HepG2 (cell line): ENCODE data around the gene RHBDD1. TPM values are rescaled to one million over a fixed set of nuclear protein-coding genes. Genes with fewer than 3 reads are reported as not detected.
A peak's percentile ranks its signal among the peaks of the same experiment; 100 is the strongest.

Experiments
- ATAC-seq: fragments of 200-7000 bp; cut with Tn5 transposase; 3 replicates; pipeline ENCODE4 v1.9.1; 2020; ENCODE audit warnings: mild to moderate bottlenecking, moderate library complexity
- BruUV-seq: library from RNA; stranded (reverse); fragments of 400-500 nt; replicated peaks from 2 replicates; lab custom pipeline; 2021; lab: Mats Ljungman, UMichigan
- CTCF ChIA-PET: fragments of 300-600 bp; formaldehyde crosslinking; extraction: SDS; loops from one replicate; lab custom pipeline; 2021; ENCODE audit warnings: low total read pairs, inconsistent platforms, low intra/inter-chr PET ratio; lab: Yijun Ruan, JAX
- POLR2A ChIA-PET: fragments of 350-600 bp; sonication (Branson Sonifier 250); formaldehyde crosslinking; loops from one replicate; lab custom pipeline; 2020; ENCODE audit warnings: antibody characterized with exemption, inconsistent platforms; lab: Yijun Ruan, JAX
- DNase-seq: peaks from one replicate; pipeline ENCODE4 v3.0.0-alpha.2; 2015; ENCODE audit warnings: low spot score
- FAIRE-seq: peaks from 3 replicates; lab custom pipeline; 2011; peaks lifted over from hg19 to GRCh38; lab: Jason Lieb, UNC
- H2AFZ ChIP-seq: one replicate; pipeline ENCODE4 v1.6.1; 2011; ENCODE audit warnings: low read length, inconsistent platforms
- H3K27ac ChIP-seq: fragments of 300-600 bp; 3 replicates; pipeline ENCODE4 v1.8.0; 2011; ENCODE audit warnings: mixed run types, mild to moderate bottlenecking, mixed read lengths, low read length, inconsistent platforms; ENCODE audit not compliant: insufficient read depth; ENCODE audit errors: extremely low read length
- H3K27me3 ChIP-seq, 2 experiments: fragments of 200-600 bp in 1 of 2; 2 replicates in 1 of 2; 3 replicates in 1 of 2; pipeline versions ENCODE4 v1.6.0 to v1.8.0; 2011; ENCODE audit warnings: low read length in 2 of 2, mild to moderate bottlenecking in 2 of 2, moderate library complexity in 2 of 2, inconsistent platforms in 1 of 2; ENCODE audit not compliant: insufficient read depth in 2 of 2, control insufficient read depth in 1 of 2
- H3K36me3 ChIP-seq, 2 experiments: fragments of 200-600 bp in 1 of 2; replicated peaks in 1 of 2; 2 replicates in 1 of 2; 3 replicates in 1 of 2; pipeline versions ENCODE4 v1.5.1 to v1.8.0; 2011; ENCODE audit warnings: low read length in 2 of 2, inconsistent platforms in 1 of 2; ENCODE audit not compliant: insufficient read depth in 2 of 2, control insufficient read depth in 1 of 2
- H3K4me1 ChIP-seq: 2 replicates; pipeline ENCODE4 v1.5.1; 2012; ENCODE audit warnings: low read length, inconsistent platforms; ENCODE audit not compliant: insufficient read depth
- H3K4me2 ChIP-seq: 2 replicates; pipeline ENCODE4 v1.6.0; 2011; ENCODE audit warnings: low read depth, low read length, inconsistent platforms
- H3K4me3 ChIP-seq, 3 experiments: fragments of 200-600 bp in 1 of 3; sonication (generic), shearing (Covaris generic) in 1 of 3; replicated peaks in 1 of 3; 2 replicates each; pipeline ENCODE4 v1.5.1; 2011 to 2016; ENCODE audit warnings: low read length in 3 of 3, inconsistent platforms in 2 of 3, low read depth in 2 of 3, mild to moderate bottlenecking in 2 of 3, control low read depth in 1 of 3, mixed read lengths in 1 of 3; ENCODE audit not compliant: insufficient read depth in 1 of 3
- H3K79me2 ChIP-seq: one replicate; pipeline ENCODE4 v1.6.1; 2011; ENCODE audit warnings: low read length, inconsistent platforms; ENCODE audit not compliant: insufficient read depth
- H3K9ac ChIP-seq: 2 replicates; pipeline ENCODE4 v1.6.0; 2011; ENCODE audit warnings: mild to moderate bottlenecking, low read depth, low read length, inconsistent platforms; ENCODE audit not compliant: insufficient read depth
- H3K9me3 ChIP-seq: 2 replicates; pipeline ENCODE4 v1.5.1; 2012; ENCODE audit warnings: mild to moderate bottlenecking, low read length
- H4K20me1 ChIP-seq: 2 replicates; pipeline ENCODE4 v1.6.0; 2011; ENCODE audit warnings: inconsistent platforms, mild to moderate bottlenecking, low read length, moderate library complexity; ENCODE audit not compliant: insufficient read depth
- CREB1 ChIP-seq, 2 experiments: fragments of 450-650 bp in 1 of 2; IDR thresholded peaks; 2 replicates each; pipeline ENCODE4 v1.6.1; 2016 to 2017; ENCODE audit warnings: control low read depth in 1 of 2, mild to moderate bottlenecking in 1 of 2, missing compliant biosample characterization in 1 of 2, missing genetic modification characterization in 1 of 2
- PCBP2 ChIP-seq: fragments of 200-400 bp; formaldehyde crosslinking; optimal IDR thresholded peaks from 2 replicates; pipeline ENCODE3; 2018; ENCODE audit warnings: low read length, low read depth; ENCODE audit not compliant: poor library complexity, severe bottlenecking
- POLR2AphosphoS2 ChIP-seq: IDR thresholded peaks from 2 replicates; pipeline ENCODE4 v1.6.1; 2011; ENCODE audit warnings: low read depth, low read length, improper control_type of control experiment
- SOX13 ChIP-seq, 3 experiments: fragments of 450-650 bp in 1 of 3; sonication (generic) in 1 of 3; formaldehyde crosslinking in 1 of 3; IDR thresholded peaks in 2 of 3; conservative IDR thresholded peaks in 1 of 3; 2 replicates each; pipeline versions ENCODE4 v1.5.0 to v1.6.1; 2016 to 2020; ENCODE audit warnings: antibody characterized with exemption in 1 of 3, mild to moderate bottlenecking in 1 of 3, missing compliant biosample characterization in 1 of 3, missing genetic modification reagents in 1 of 3, moderate library complexity in 1 of 3
- ZFP41 ChIP-seq: sonication (generic); formaldehyde crosslinking; IDR thresholded peaks from 2 replicates; pipeline ENCODE4 v1.4.0; 2020; ENCODE audit warnings: mild to moderate bottlenecking, missing genetic modification reagents, borderline replicate concordance
- ZNF605 ChIP-seq: sonication (generic); formaldehyde crosslinking; IDR thresholded peaks from 2 replicates; pipeline ENCODE4 v1.8.0; 2022; ENCODE audit warnings: mild to moderate bottlenecking, missing genetic modification reagents
- ZNF780A ChIP-seq: sonication (generic); formaldehyde crosslinking; IDR thresholded peaks from 2 replicates; pipeline ENCODE4 v1.8.0; 2022; ENCODE audit warnings: mild to moderate bottlenecking, missing genetic modification reagents, moderate library complexity
- ZNF816 ChIP-seq: sonication (generic); formaldehyde crosslinking; IDR thresholded peaks from 2 replicates; pipeline ENCODE4 v1.8.0; 2022; ENCODE audit warnings: missing genetic modification reagents, mild to moderate bottlenecking, borderline replicate concordance
- WGBS: methylation state at CpG from one replicate; pipeline ENCODE4 v1.1.6; 2017; ENCODE audit warnings: low lambda C conversion rate; 5-methylcytosine and 5-hydroxymethylcytosine counted together
- in situ Hi-C: cut with HindIII; loops from 2 replicates; pipeline ENCODE4 v1.10.0; 2017; ENCODE audit warnings: low pct_unique_long_range_greater_than_20kb; ENCODE audit not compliant: extremely low pct_ligation_motif_present
- intact Hi-C: fragments of 100-400 bp; cut with micrococcal nuclease; formaldehyde crosslinking; loops from one replicate; pipeline ENCODE4 v1.10.0; 2022; ENCODE audit not compliant: unreplicated experiment
- polyA plus RNA-seq, 8 experiments: library from polyadenylated mRNA; depleted of rRNA in 3 of 8; stranded (reverse) in 7 of 8; unstranded in 1 of 8; fragments of >200 nt; fragmentation: Illumina TruSeq in 4 of 8; extraction: Trizol in 4 of 8; gene quantifications; 2 replicates each; pipeline versions ENCODE4 v1.2.1 to v1.2.3, GENCODE V29; 2011 to 2016; ENCODE audit warnings: low read depth in 4 of 8, missing spikeins in 1 of 8, mixed read lengths in 1 of 8; ENCODE audit not compliant: insufficient read depth in 1 of 8
- total RNA-seq, 5 experiments: library from RNA; depleted of rRNA; stranded (reverse); fragments of >200 nt; fragmentation: Illumina TruSeq; extraction: Trizol; gene quantifications; 2 replicates each; pipeline ENCODE4 v1.2.3, GENCODE V29; 2016; ENCODE audit warnings: low read depth in 1 of 5
- TF ChIP-seq, protein P1 (sequence below): sonication (generic); formaldehyde crosslinking; IDR thresholded peaks from 2 replicates; pipeline ENCODE4 v1.5.1; 2020; ENCODE audit warnings: missing genetic modification reagents, mild to moderate bottlenecking, borderline replicate concordance
- TF ChIP-seq, protein P2 (sequence below): sonication (generic); formaldehyde crosslinking; IDR thresholded peaks from 2 replicates; pipeline ENCODE4 v1.5.0; 2020; ENCODE audit warnings: missing genetic modification reagents
- TF ChIP-seq, protein P3 (sequence below): sonication (generic); formaldehyde crosslinking; IDR thresholded peaks from 2 replicates; pipeline ENCODE4 v1.8.1; 2023; ENCODE audit warnings: mild to moderate bottlenecking, moderate library complexity, missing genetic modification reagents
- TF ChIP-seq, protein P4 (sequence below): sonication (generic); formaldehyde crosslinking; IDR thresholded peaks from 2 replicates; pipeline ENCODE4 v1.4.0; 2020; ENCODE audit warnings: mild to moderate bottlenecking, missing genetic modification reagents
- TF ChIP-seq, protein P5 (sequence below): sonication (generic); formaldehyde crosslinking; IDR thresholded peaks from 2 replicates; pipeline ENCODE4 v1.5.1; 2020; ENCODE audit warnings: mild to moderate bottlenecking, moderate library complexity, missing genetic modification reagents

The RHBDD1 gene
- total and polyA plus RNA-seq, 2 of the 13 experiments (the other 11 are each of a cell fraction or from before 2014, with no cell fraction given) = 8.2 to 9.5 TPM

DNA sequence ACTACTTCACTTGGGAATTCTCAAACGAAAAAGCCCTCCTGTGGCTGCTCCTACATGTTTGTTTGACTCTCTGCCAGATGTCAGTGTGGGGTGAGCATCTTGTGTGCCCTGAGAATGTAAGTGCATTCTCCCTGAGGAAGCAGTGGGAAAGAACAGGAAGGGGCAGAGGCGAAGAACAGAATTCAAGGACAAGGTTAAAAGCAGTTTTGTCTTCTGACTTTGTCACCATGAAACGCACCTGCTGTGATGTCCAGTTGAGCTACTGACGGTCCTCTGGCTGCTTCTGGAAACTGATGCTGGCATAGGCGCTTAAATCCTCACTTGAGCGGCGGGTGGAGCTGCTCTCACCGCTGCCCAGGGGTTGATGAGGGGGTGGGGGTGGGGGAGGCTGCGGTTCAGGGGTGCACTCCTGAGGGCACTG lies 41.1 kb upstream of the RHBDD1 start:
- no peak for DNase-seq
- Histone ChIP-seq H3K4me3 (peak overlapping the region; percentile 46 to 56 (median 50)), H4K20me1 (no peaks in the 10 kb centered on the region), H3K79me2 (peaks cover 74% of the 10 kb centered on the region), H3K36me3 (peaks cover 0 to 6% of the 10 kb centered on the region in 2 experiments; a peak in 2 of 5 replicates), H3K27ac (peak overlapping the region; percentile 45), H3K9me3 (no peaks in the 10 kb centered on the region), H3K27me3 (no peaks in the 10 kb centered on the region), H2AFZ (no peak overlapping the region), H3K4me2 (peak overlapping the region; percentile 77), H3K9ac (peak overlapping the region; percentile 61; the same call in 1 of the 2 replicates), H3K4me1 (peaks cover 81% of the 10 kb centered on the region)
- ChIA-PET POLR2A (interaction anchor here (0.6 to 2.0 kb wide), 7 partner anchors 10 to 1024 kb away, joined by 3 to 10 read pairs (median 3); no protein-coding TSS in a partner anchor), CTCF (no interaction called here)
- BruUV-seq = no TSS peak
- in situ Hi-C loops = loop anchor here (10.0 kb wide), 3 partner anchors 60 to 580 kb away; no protein-coding TSS in a partner anchor
- no peak for ATAC-seq
- 51% methylated on average over 9 of the region's 9 CpGs for WGBS
- intact Hi-C loops = no loop called here
- peak; percentile 26 for FAIRE-seq
- TF ChIP-seq PCBP2 = no peak
- TF ChIP-seq, protein P1, sequence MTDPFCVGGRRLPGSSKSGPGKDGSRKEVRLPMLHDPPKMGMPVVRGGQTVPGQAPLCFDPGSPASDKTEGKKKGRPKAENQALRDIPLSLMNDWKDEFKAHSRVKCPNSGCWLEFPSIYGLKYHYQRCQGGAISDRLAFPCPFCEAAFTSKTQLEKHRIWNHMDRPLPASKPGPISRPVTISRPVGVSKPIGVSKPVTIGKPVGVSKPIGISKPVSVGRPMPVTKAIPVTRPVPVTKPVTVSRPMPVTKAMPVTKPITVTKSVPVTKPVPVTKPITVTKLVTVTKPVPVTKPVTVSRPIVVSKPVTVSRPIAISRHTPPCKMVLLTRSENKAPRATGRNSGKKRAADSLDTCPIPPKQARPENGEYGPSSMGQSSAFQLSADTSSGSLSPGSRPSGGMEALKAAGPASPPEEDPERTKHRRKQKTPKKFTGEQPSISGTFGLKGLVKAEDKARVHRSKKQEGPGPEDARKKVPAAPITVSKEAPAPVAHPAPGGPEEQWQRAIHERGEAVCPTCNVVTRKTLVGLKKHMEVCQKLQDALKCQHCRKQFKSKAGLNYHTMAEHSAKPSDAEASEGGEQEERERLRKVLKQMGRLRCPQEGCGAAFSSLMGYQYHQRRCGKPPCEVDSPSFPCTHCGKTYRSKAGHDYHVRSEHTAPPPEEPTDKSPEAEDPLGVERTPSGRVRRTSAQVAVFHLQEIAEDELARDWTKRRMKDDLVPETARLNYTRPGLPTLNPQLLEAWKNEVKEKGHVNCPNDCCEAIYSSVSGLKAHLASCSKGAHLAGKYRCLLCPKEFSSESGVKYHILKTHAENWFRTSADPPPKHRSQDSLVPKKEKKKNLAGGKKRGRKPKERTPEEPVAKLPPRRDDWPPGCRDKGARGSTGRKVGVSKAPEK = 0 out of 2 replicates have a peak, but pooled peaks have one; percentile 26
- TF ChIP-seq ZNF780A (CRISPR knock-in tag) = no peak
- TF ChIP-seq, protein P2, sequence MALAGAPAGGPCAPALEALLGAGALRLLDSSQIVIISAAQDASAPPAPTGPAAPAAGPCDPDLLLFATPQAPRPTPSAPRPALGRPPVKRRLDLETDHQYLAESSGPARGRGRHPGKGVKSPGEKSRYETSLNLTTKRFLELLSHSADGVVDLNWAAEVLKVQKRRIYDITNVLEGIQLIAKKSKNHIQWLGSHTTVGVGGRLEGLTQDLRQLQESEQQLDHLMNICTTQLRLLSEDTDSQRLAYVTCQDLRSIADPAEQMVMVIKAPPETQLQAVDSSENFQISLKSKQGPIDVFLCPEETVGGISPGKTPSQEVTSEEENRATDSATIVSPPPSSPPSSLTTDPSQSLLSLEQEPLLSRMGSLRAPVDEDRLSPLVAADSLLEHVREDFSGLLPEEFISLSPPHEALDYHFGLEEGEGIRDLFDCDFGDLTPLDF (CRISPR knock-in tag) = 0 out of 2 replicates have a peak, but pooled peaks have one; percentile 28
- no peak for TF ChIP-seq CREB1 (IDR thresholded peaks at IDR 0.05)
- TF ChIP-seq CREB1 (CRISPR knock-in tag; IDR thresholded peaks at IDR 0.05) = no peak
- no peak for TF ChIP-seq SOX13 (IDR thresholded peaks at IDR 0.05)
- peak in 1 of 2 experiments; percentile 4; a peak in 1 of 4 replicates for TF ChIP-seq SOX13 (CRISPR knock-in tag; conservative IDR thresholded peaks at IDR 0.05 in 1 of 2, IDR thresholded peaks at IDR 0.05 in 1 of 2)
- TF ChIP-seq ZNF605 (CRISPR knock-in tag) = 0 out of 2 replicates have a peak, but pooled peaks have one; percentile 26
- no peak for TF ChIP-seq ZNF816 (CRISPR knock-in tag)
- TF ChIP-seq, protein P3, sequence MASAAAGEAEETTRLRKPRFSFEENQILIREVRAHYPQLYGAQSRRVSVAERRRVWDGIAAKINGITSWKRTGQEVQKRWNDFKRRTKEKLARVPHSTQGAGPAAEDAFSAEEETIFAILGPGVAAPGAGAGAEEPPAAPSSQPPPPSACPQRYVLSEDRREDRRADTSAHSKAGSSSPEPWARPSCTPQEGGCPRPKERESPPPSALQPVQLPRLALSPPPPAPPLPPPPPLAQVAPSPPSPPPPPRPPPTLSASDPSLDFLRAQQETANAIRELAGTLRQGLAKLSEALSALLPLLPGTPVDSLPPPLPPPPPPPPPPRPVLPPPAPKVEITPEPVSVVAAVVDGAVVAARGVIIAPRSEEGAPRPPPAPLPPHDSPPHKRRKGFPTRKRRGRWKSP (CRISPR knock-in tag) = no peak
- TF ChIP-seq ZFP41 = no peak
- TF ChIP-seq POLR2AphosphoS2 = no peak
- TF ChIP-seq, protein P4, sequence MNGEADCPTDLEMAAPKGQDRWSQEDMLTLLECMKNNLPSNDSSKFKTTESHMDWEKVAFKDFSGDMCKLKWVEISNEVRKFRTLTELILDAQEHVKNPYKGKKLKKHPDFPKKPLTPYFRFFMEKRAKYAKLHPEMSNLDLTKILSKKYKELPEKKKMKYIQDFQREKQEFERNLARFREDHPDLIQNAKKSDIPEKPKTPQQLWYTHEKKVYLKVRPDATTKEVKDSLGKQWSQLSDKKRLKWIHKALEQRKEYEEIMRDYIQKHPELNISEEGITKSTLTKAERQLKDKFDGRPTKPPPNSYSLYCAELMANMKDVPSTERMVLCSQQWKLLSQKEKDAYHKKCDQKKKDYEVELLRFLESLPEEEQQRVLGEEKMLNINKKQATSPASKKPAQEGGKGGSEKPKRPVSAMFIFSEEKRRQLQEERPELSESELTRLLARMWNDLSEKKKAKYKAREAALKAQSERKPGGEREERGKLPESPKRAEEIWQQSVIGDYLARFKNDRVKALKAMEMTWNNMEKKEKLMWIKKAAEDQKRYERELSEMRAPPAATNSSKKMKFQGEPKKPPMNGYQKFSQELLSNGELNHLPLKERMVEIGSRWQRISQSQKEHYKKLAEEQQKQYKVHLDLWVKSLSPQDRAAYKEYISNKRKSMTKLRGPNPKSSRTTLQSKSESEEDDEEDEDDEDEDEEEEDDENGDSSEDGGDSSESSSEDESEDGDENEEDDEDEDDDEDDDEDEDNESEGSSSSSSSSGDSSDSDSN = no peak
- TF ChIP-seq, protein P5, sequence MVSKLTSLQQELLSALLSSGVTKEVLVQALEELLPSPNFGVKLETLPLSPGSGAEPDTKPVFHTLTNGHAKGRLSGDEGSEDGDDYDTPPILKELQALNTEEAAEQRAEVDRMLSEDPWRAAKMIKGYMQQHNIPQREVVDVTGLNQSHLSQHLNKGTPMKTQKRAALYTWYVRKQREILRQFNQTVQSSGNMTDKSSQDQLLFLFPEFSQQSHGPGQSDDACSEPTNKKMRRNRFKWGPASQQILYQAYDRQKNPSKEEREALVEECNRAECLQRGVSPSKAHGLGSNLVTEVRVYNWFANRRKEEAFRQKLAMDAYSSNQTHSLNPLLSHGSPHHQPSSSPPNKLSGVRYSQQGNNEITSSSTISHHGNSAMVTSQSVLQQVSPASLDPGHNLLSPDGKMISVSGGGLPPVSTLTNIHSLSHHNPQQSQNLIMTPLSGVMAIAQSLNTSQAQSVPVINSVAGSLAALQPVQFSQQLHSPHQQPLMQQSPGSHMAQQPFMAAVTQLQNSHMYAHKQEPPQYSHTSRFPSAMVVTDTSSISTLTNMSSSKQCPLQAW (CRISPR knock-in tag) = no peak
